Thymus (tissue), 11 donors: ENCODE data around the gene ZNF550. TPM values are rescaled to one million over a fixed set of nuclear protein-coding genes. Genes with fewer than 3 reads are reported as not detected.
"Not testable (repeated sequence)": the region's sequence is repeated elsewhere in the genome, so short reads cannot be mapped to it uniquely, and the experiment has no call there.

Source experiments
- DNase-seq, 9 donors: peaks; one replicate each; pipeline ENCODE4 v3.0.0-alpha.2; 2013; ENCODE audit warnings: low spot score in 9 of 9, low read depth in 6 of 9, missing footprints in 1 of 9
- H3K27ac ChIP-seq, 2 donors: one replicate each; pipeline ENCODE4 v1.5.1; 2013; ENCODE audit warnings: control low read depth in 1 of 2, low read depth in 1 of 2, low read length in 1 of 2, mild to moderate bottlenecking in 1 of 2, moderate library complexity in 1 of 2
- H3K27me3 ChIP-seq, 2 donors: one replicate each; pipeline ENCODE4 v1.5.1; 2013; ENCODE audit warnings: low read length in 1 of 2; ENCODE audit not compliant: control insufficient read depth in 2 of 2, insufficient read depth in 1 of 2
- H3K36me3 ChIP-seq, 2 donors: one replicate each; pipeline ENCODE4 v1.5.1; 2013; ENCODE audit warnings: low read length in 1 of 2, mild to moderate bottlenecking in 1 of 2, moderate library complexity in 1 of 2; ENCODE audit not compliant: control insufficient read depth in 2 of 2, insufficient read depth in 2 of 2
- H3K4me1 ChIP-seq, 2 donors: one replicate each; pipeline ENCODE4 v1.5.1; 2013; ENCODE audit warnings: low read length in 2 of 2; ENCODE audit not compliant: control insufficient read depth in 2 of 2, insufficient read depth in 2 of 2
- H3K4me3 ChIP-seq, 2 donors: one replicate each; pipeline ENCODE4 v1.5.1; 2013; ENCODE audit warnings: low read length in 2 of 2, control low read depth in 1 of 2, mild to moderate bottlenecking in 1 of 2
- H3K9me3 ChIP-seq, 2 donors: one replicate each; pipeline ENCODE4 v1.5.1; 2013; ENCODE audit warnings: low read length in 1 of 2, mild to moderate bottlenecking in 1 of 2; ENCODE audit not compliant: control insufficient read depth in 2 of 2, insufficient read depth in 1 of 2
- WGBS: extraction: QIAGEN DNeasy Blood & Tissue Kit; methylation state at CpG from one replicate; pipeline ENCODE4 v1.1.7; 2013; 5-methylcytosine and 5-hydroxymethylcytosine counted together
- polyA plus RNA-seq: library from polyadenylated mRNA; stranded (reverse); fragments of 200-250 nt; gene quantifications from one replicate; pipeline ENCODE4 v1.2.3, GENCODE V29; 2013
- total RNA-seq: library from RNA; stranded (reverse); fragments of 120-200 nt; gene quantifications from one replicate; pipeline ENCODE4 v1.2.4, GENCODE V29; 2013
- donor health status: healthy.

The ZNF550 gene
- total and polyA plus RNA-seq, 2 donors, result 8.0 to 11.8 TPM

DNA sequence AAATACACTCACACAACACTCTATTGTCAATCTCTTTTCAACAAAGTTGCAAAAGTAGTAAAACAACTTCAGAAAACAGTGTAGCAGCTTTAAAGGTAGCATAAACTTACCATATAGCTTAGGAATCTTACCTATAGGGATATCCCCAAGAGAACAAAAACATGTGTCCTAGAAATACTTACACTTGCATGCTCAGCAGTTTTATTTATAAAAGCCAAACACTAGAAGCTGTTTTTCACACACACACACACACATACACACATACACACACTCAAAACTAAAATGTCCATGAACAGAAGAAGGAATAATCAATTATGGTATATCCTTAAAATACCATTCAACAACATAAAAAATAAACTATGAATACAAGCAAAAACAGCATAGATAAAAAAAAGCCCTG is 48.2 kb downstream of the ZNF550 start:
- DNase-seq, result no peak
- peaks cover 9 to 30% of the 10 kb centered on the region in 2 donors for H3K36me3 ChIP-seq
- H3K4me3 ChIP-seq, result no peak overlapping the region
- H3K4me1 ChIP-seq, result no peaks in the 10 kb centered on the region
- H3K27ac ChIP-seq, result no peak overlapping the region
- H3K27me3 ChIP-seq, result no peaks in the 10 kb centered on the region
- H3K9me3 ChIP-seq, result peaks cover 18 to 21% of the 10 kb centered on the region in 2 donors

DNA sequence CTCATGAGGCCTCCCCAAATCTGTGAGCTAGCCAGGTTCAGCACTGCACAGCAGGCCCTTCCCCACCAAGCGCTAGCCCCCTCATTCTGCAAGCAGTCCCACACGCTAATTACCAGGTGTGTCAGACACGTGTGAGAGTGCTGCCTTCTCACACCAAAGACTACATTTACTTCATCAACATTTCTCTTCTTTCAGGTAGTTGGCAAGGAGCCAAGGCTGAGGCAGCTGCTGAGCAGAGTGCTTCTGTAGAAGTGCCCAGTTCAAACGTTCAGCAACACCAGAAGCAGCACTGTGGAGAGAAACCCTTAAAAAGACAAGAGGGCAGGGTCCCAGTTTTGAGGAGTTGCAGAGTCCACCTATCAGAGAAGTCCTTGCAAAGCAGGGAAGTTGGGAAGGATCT is 53.5 kb downstream of the ZNF550 start:
- Histone ChIP-seq H3K4me3 (no peak overlapping the region), H3K27ac (no peak overlapping the region), H3K36me3 (peaks cover 31 to 44% of the 10 kb centered on the region in 2 donors), H3K27me3 (no peaks in the 10 kb centered on the region), H3K9me3 (peaks cover 14 to 33% of the 10 kb centered on the region in 2 donors), H3K4me1 (no peaks in the 10 kb centered on the region)
- 98% methylated on average over 4 of the region's 4 CpGs for WGBS
- no peak for DNase-seq

DNA sequence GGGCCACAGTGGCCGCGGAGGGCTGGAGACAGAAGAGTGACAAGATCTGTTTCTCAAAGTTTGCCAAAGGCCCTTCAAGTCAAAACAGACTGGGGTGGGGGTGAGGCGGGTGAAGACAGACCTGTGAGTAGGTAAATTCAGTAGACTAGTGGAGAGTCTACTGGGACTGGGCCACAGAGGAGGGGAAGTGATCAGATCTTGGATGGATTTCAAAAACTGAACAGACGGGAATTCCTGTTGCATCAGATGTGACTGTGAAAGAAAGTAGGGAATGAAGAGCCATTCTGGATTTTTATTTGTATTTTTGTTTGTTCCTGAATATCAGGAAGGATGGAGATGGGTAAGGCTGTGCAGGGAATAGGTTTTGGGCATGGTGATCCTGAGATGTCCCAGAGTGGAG is 59.3 kb downstream of the ZNF550 start:
- not testable (repeated sequence) for H3K27me3 ChIP-seq, H3K27ac ChIP-seq, DNase-seq, H3K4me1 ChIP-seq
- peaks cover 13 to 18% of the 10 kb centered on the region in 2 donors for H3K36me3 ChIP-seq
- peaks cover 3 to 25% of the 10 kb centered on the region in 2 donors for H3K9me3 ChIP-seq
- 31% methylated on average over 1 of the region's 4 CpGs for WGBS
- H3K4me3 ChIP-seq, result peak overlapping the region in 1 of 2 donors; percentile 28

DNA sequence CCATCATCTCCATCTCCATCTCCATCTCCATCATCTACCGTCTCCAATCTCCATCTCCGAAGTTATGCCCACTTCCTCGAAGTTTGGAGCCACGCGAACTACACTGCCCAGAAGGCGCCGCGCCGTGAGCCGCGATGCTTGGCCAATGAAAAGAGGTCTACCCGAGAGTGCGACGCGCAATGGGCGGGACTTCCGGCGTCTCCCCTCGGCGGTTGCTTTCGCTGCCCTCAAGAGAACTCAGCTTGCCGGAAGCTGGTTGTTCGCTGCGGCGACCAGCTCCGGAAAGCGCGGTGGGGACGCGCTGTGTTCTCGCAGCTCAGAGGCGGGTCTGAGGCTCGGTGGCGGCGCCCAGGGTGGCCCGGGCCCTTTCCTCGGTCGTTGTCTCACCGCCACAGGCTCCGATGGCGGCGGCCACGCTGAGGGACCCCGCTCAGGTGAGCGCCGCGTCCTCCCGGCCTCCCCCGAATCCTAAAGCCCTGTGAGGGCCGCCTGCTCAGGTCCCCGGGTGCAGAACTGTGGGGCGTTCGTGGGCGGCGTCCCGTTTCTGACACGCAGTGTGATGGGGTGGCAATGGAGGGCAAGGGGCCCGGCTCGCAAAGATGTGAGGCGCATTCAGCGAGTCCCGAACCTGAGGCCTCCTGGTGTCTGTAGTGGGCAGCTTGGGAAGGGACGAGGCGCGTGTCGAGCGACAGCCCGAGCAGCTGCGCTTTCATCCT is 59.8 kb downstream of the ZNF550 start, which contains the start of gene ZNF773:
Gene ZNF773, plus strand, starts transcription at position 259 of the 716 bp plus-strand sequence. Its CDS starts 143 bp downstream, at position 402.
- not testable (repeated sequence) for H3K4me1 ChIP-seq, H3K27me3 ChIP-seq
- peak within 1 kb of the TSS; percentile 81 to 95 for H3K27ac ChIP-seq
- peak; percentile 92 to 98 (median 94) for DNase-seq
- H3K36me3 ChIP-seq, result peaks cover 9 to 12% of the 10 kb centered on the region in 2 donors
- WGBS, result under 1% methylated on average over 60 of the region's 69 CpGs
- H3K4me3 ChIP-seq, result peak within 1 kb of the TSS; percentile 65 to 68
- peaks cover 1 to 25% of the 10 kb centered on the region in 2 donors for H3K9me3 ChIP-seq

DNA sequence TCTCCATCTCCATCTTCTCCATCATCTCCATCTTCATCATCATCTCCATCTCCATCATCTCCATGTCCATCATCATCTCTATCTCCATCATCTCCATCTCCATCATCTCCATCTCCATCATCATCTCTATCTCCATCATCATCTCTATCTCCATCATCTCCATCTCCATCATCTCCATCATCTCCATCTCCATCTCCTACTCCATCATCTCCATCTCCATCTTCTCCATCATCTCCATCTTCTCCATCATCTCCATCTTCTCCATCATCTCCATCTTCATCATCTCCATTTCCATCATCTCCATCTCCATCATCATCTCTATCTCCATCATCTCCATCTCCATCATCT is 60.4 kb downstream of the ZNF550 start:
- DNase-seq, H3K4me1 ChIP-seq, H3K27me3 ChIP-seq, H3K4me3 ChIP-seq, H3K27ac ChIP-seq, H3K36me3 ChIP-seq: not testable (repeated sequence)
- peaks cover 1 to 25% of the 10 kb centered on the region in 2 donors for H3K9me3 ChIP-seq

DNA sequence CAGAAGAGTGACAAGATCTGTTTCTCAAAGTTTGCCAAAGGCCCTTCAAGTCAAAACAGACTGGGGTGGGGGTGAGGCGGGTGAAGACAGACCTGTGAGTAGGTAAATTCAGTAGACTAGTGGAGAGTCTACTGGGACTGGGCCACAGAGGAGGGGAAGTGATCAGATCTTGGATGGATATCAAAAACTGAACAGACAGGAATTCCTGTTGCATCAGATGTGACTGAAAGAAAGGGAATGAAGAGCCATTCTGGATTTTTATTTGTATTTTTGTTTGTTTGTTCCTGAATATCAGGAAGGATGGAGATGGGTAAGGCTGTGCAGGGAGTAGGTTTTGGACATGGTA is 71.4 kb downstream of the ZNF550 start:
- not testable (repeated sequence) for H3K27ac ChIP-seq, H3K27me3 ChIP-seq, H3K4me1 ChIP-seq, H3K4me3 ChIP-seq, H3K9me3 ChIP-seq, DNase-seq
- no CpG with 5 or more reads among the region's 1 CpG for WGBS
- H3K36me3 ChIP-seq, result peaks cover 15 to 27% of the 10 kb centered on the region in 2 donors

DNA sequence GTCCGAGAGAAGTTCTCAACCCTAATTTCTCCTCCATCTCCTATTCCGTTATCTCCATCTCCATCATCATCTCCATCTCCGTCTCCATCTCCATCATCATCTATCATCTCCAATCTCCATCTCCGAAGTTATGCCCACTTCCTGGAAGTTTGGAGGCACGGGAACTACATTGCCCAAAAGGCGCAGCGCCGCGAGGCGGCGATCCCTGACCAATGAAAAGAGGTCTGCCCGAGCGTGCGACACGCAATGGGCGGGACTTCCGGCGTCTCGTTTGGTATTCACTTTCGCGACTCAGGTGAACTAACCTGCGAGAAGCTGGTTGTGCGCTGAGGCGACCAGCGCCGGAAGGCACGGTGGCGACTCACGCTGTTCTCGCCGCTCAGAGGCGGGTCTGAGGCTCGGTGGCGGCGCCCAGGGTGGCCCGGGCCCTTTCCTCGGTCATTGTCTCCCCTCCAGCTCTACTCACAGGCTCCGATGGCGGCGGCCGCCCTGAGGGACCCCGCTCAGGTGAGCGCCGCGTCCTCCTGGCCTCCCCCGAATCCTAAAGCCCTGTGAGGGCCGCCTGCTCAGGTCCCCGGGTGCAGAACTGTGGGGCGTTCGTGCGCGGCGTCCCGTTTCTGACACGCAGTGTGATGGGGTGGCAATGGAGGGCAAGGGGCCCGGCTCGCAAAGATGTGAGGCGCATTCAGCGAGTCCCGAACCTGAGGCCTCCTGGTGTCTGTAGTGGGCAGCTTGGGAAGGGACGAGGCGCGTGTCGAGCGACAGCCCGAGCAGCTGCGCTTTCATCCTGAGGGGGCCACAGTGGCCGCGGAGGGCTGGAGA is 72.0 kb downstream of the ZNF550 start, which contains the start of gene ZNF419:
Gene ZNF419, plus strand, starts transcription at position 274 of the 822 bp plus-strand sequence. Its CDS starts 201 bp downstream, at position 475.
- Histone ChIP-seq H3K36me3 (peaks cover 9 to 23% of the 10 kb centered on the region in 2 donors), H3K4me3 (peak within 1 kb of the TSS; percentile 66 to 76), H3K27ac (peak within 1 kb of the TSS; percentile 36 to 87)
- not testable (repeated sequence) for H3K4me1 ChIP-seq, H3K27me3 ChIP-seq, H3K9me3 ChIP-seq
- peak; percentile 80 to 94 (median 85) for DNase-seq
- WGBS, result 2% methylated on average over 58 of the region's 69 CpGs
